GM23338 (cell line): ENCODE data around the gene SPOPL.

ENCODE experiments used
- CREB1 ChIP-seq: fragments of 250-450 bp; sonication (Bioruptor Pico); IDR thresholded peaks from 2 replicates; pipeline ENCODE4 v1.5.0; 2020; ENCODE audit warnings: low read depth, mild to moderate bottlenecking, moderate library complexity
- CTCF ChIP-seq, 2 experiments: fragments of 200-600 bp in 1 of 2; sonication (generic) in 1 of 2; conservative IDR thresholded peaks; 2 replicates each; pipeline versions ENCODE4 v1.5.1 to v1.6.1; 2016 to 2017; ENCODE audit warnings: antibody characterized with exemption in 2 of 2, low read depth in 2 of 2, mild to moderate bottlenecking in 2 of 2, moderate library complexity in 1 of 2
- ETS1 ChIP-seq: IDR thresholded peaks from 2 replicates; pipeline ENCODE4 v1.6.1; 2016; ENCODE audit warnings: antibody characterized with exemption
- EZH2 ChIP-seq: fragments of 200-600 bp; sonication (generic); IDR thresholded peaks from one replicate; pipeline ENCODE4 v1.8.0; 2017; ENCODE audit warnings: antibody characterized with exemption, mild to moderate bottlenecking, low read depth; ENCODE audit not compliant: unreplicated experiment
- EZH2phosphoT487 ChIP-seq: fragments of 200-600 bp; sonication (generic); IDR thresholded peaks from one replicate; pipeline ENCODE4 v1.8.1; 2018; ENCODE audit warnings: antibody characterized with exemption; ENCODE audit not compliant: unreplicated experiment
- JUNB ChIP-seq: IDR thresholded peaks from one replicate; pipeline ENCODE4 v1.6.1; 2016; ENCODE audit warnings: antibody characterized with exemption; ENCODE audit not compliant: unreplicated experiment
- NANOG ChIP-seq: IDR thresholded peaks from 2 replicates; pipeline ENCODE4 v1.6.1; 2016; ENCODE audit warnings: antibody characterized with exemption, borderline replicate concordance
- POLR2AphosphoS5 ChIP-seq: IDR thresholded peaks from 2 replicates; pipeline ENCODE4 v1.6.1; 2016; ENCODE audit warnings: antibody characterized with exemption, low read depth
- ZNF331 ChIP-seq: fragments of 250-450 bp; sonication (Bioruptor Pico); IDR thresholded peaks from 2 replicates; pipeline ENCODE4 v1.5.0; 2020; ENCODE audit warnings: low read depth, mild to moderate bottlenecking, moderate library complexity
- TF ChIP-seq, protein P1 (sequence below): IDR thresholded peaks from one replicate; pipeline ENCODE4 v1.6.1; 2018; ENCODE audit warnings: antibody characterized with exemption; ENCODE audit not compliant: unreplicated experiment

GRCh38 chr2:138455691-138456090 lies 45.9 kb upstream of the SPOPL start:
- TF ChIP-seq JUNB (no peak), CTCF (conservative IDR thresholded peaks at IDR 0.05; ENCODE audit: low read depth in 2 of 2) (no peak), EZH2 (no peak), ETS1 (no peak), POLR2AphosphoS5 (no peak), CREB1 (CRISPR knock-in tag) (no peak), EZH2phosphoT487 (no peak), ZNF331 (CRISPR knock-in tag) (no peak), NANOG (no peak)
- TF ChIP-seq, protein P1, sequence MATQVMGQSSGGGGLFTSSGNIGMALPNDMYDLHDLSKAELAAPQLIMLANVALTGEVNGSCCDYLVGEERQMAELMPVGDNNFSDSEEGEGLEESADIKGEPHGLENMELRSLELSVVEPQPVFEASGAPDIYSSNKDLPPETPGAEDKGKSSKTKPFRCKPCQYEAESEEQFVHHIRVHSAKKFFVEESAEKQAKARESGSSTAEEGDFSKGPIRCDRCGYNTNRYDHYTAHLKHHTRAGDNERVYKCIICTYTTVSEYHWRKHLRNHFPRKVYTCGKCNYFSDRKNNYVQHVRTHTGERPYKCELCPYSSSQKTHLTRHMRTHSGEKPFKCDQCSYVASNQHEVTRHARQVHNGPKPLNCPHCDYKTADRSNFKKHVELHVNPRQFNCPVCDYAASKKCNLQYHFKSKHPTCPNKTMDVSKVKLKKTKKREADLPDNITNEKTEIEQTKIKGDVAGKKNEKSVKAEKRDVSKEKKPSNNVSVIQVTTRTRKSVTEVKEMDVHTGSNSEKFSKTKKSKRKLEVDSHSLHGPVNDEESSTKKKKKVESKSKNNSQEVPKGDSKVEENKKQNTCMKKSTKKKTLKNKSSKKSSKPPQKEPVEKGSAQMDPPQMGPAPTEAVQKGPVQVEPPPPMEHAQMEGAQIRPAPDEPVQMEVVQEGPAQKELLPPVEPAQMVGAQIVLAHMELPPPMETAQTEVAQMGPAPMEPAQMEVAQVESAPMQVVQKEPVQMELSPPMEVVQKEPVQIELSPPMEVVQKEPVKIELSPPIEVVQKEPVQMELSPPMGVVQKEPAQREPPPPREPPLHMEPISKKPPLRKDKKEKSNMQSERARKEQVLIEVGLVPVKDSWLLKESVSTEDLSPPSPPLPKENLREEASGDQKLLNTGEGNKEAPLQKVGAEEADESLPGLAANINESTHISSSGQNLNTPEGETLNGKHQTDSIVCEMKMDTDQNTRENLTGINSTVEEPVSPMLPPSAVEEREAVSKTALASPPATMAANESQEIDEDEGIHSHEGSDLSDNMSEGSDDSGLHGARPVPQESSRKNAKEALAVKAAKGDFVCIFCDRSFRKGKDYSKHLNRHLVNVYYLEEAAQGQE = no peak
